IMR-90 (cell line): ENCODE data around the gene TENM4.

Experiments used
- BHLHE40 ChIP-seq: fragments of 150-350 bp; IDR thresholded peaks from 2 replicates; pipeline ENCODE4 v1.6.1; 2016; ENCODE audit warnings: mild to moderate bottlenecking, low read depth, low read length
- CEBPB ChIP-seq: IDR thresholded peaks from 2 replicates; pipeline ENCODE4 v1.6.1; 2012; ENCODE audit warnings: low read depth, low read length, improper control_type of control experiment
- MAFK ChIP-seq: IDR thresholded peaks from 2 replicates; pipeline ENCODE4 v1.6.1; 2012; ENCODE audit warnings: low read depth, low read length, improper control_type of control experiment
- NFE2L2 ChIP-seq: fragments of 150-350 bp; IDR thresholded peaks from 2 replicates; pipeline ENCODE4 v1.6.1; 2016; ENCODE audit warnings: low read depth, mild to moderate bottlenecking, low read length
- POLR2A ChIP-seq: IDR thresholded peaks from 2 replicates; pipeline ENCODE4 v1.6.1; 2012; ENCODE audit warnings: mild to moderate bottlenecking, low read depth, low read length
- RAD21 ChIP-seq: IDR thresholded peaks from 2 replicates; pipeline ENCODE4 v1.6.1; 2012; ENCODE audit warnings: low read length, improper control_type of control experiment
- RFX5 ChIP-seq: IDR thresholded peaks from 2 replicates; pipeline ENCODE4 v1.8.0; 2012; ENCODE audit warnings: low read depth, mild to moderate bottlenecking, low read length, moderate library complexity
- SMC3 ChIP-seq: fragments of 150-350 bp; IDR thresholded peaks from 2 replicates; pipeline ENCODE4 v1.6.1; 2016; ENCODE audit warnings: low read depth, mild to moderate bottlenecking, antibody characterized with exemption, low read length, moderate library complexity
- TF ChIP-seq, protein P1 (sequence below): conservative IDR thresholded peaks from 2 replicates; pipeline ENCODE4 v1.5.1; 2012; ENCODE audit warnings: mild to moderate bottlenecking, low read depth, low read length, improper control_type of control experiment
- TF ChIP-seq, protein P2 (sequence below): fragments of 150-350 bp; IDR thresholded peaks from 2 replicates; pipeline ENCODE4 v1.6.1; 2017; ENCODE audit warnings: mild to moderate bottlenecking, antibody characterized with exemption, low read length, low read depth
- TF ChIP-seq, protein P3 (sequence below): fragments of 150-350 bp; IDR thresholded peaks from 2 replicates; pipeline ENCODE4 v1.6.1; 2016; ENCODE audit warnings: low read depth, mild to moderate bottlenecking, low read length, moderate library complexity, borderline replicate concordance

DNA sequence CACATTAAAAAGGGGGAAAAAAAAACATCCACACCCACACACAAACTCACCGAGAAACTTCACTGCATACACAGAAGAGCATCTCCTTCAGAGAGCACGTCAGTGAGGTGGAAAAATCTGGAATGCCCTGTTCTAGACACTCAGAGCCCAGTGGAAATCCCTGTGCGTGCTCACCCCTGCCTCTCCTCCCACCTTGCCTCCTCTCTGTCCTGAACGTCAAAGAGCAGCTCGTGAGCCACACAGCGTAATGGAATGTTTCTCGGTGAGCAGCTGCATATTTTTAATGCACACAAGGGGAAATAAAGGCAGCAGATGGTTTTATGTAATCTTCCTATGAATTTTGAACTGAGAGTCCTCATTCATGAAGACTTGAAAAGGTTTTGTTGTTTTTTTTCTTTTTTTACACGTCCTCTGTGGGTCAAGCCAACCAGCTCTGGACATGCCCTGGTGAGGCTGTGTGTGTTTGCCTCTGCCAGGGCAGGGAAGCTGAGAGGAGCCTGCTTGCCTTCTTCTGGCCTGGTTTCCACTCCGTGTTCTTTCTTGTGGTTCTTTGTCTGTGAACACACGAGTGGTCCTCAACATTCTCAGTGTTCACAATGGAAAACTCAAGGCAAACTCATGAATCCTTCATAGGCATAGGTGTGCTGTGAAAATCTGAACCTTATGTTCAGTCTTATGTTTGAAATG lies 219.2 kb downstream of the TENM4 start:
- TF ChIP-seq POLR2A, result no peak
- TF ChIP-seq, protein P1, sequence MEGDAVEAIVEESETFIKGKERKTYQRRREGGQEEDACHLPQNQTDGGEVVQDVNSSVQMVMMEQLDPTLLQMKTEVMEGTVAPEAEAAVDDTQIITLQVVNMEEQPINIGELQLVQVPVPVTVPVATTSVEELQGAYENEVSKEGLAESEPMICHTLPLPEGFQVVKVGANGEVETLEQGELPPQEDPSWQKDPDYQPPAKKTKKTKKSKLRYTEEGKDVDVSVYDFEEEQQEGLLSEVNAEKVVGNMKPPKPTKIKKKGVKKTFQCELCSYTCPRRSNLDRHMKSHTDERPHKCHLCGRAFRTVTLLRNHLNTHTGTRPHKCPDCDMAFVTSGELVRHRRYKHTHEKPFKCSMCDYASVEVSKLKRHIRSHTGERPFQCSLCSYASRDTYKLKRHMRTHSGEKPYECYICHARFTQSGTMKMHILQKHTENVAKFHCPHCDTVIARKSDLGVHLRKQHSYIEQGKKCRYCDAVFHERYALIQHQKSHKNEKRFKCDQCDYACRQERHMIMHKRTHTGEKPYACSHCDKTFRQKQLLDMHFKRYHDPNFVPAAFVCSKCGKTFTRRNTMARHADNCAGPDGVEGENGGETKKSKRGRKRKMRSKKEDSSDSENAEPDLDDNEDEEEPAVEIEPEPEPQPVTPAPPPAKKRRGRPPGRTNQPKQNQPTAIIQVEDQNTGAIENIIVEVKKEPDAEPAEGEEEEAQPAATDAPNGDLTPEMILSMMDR, result no peak
- TF ChIP-seq, protein P2, sequence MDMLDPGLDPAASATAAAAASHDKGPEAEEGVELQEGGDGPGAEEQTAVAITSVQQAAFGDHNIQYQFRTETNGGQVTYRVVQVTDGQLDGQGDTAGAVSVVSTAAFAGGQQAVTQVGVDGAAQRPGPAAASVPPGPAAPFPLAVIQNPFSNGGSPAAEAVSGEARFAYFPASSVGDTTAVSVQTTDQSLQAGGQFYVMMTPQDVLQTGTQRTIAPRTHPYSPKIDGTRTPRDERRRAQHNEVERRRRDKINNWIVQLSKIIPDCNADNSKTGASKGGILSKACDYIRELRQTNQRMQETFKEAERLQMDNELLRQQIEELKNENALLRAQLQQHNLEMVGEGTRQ, result no peak
- TF ChIP-seq RFX5, result no peak
- no peak for TF ChIP-seq RAD21
- TF ChIP-seq NFE2L2, result no peak
- TF ChIP-seq SMC3, result no peak
- TF ChIP-seq BHLHE40, result no peak
- TF ChIP-seq, protein P3, sequence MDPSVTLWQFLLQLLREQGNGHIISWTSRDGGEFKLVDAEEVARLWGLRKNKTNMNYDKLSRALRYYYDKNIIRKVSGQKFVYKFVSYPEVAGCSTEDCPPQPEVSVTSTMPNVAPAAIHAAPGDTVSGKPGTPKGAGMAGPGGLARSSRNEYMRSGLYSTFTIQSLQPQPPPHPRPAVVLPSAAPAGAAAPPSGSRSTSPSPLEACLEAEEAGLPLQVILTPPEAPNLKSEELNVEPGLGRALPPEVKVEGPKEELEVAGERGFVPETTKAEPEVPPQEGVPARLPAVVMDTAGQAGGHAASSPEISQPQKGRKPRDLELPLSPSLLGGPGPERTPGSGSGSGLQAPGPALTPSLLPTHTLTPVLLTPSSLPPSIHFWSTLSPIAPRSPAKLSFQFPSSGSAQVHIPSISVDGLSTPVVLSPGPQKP, result no peak
- TF ChIP-seq CEBPB, result no peak
- no peak for TF ChIP-seq MAFK
